Upper lobe of right lung (tissue), 1 donor: ENCODE data around the gene HOXB6. TPM values are rescaled to one million over a fixed set of nuclear protein-coding genes. Genes with fewer than 3 reads are reported as not detected.
A peak's percentile ranks its signal among the peaks of the same experiment; 100 is the strongest.

Experiments used
- ATAC-seq: fragments of 200-7000 bp; cut with Tn5 transposase; one replicate; pipeline ENCODE4 v1.9.1; 2020; ENCODE audit warnings: mild to moderate bottlenecking, moderate library complexity
- DNase-seq: peaks from one replicate; pipeline ENCODE4 v3.0.0-alpha.2; 2020
- H3K27ac ChIP-seq: fragments of 200-600 bp; one replicate; pipeline ENCODE4 v1.8.0; 2022
- H3K27me3 ChIP-seq: fragments of 200-600 bp; one replicate; pipeline ENCODE4 v1.8.0; 2022; ENCODE audit warnings: mild to moderate bottlenecking
- H3K36me3 ChIP-seq: fragments of 200-600 bp; one replicate; pipeline ENCODE4 v1.8.0; 2022
- H3K4me1 ChIP-seq: fragments of 200-600 bp; one replicate; pipeline ENCODE4 v1.8.0; 2022
- H3K4me3 ChIP-seq: fragments of 200-600 bp; one replicate; pipeline ENCODE4 v1.8.0; 2022; ENCODE audit warnings: mild to moderate bottlenecking
- H3K9me3 ChIP-seq: fragments of 200-600 bp; one replicate; pipeline ENCODE4 v1.8.0; 2022
- CTCF ChIP-seq: fragments of 200-600 bp; IDR thresholded peaks from one replicate; pipeline ENCODE4 v1.8.0; 2022; ENCODE audit warnings: antibody characterized with exemption
- intact Hi-C: fragments of 100-400 bp; cut with DNase I; formaldehyde crosslinking; loops from one replicate; pipeline ENCODE4 v1.11.0; 2022
- total RNA-seq: library from RNA; stranded (reverse); fragmentation: NEBNext Ultra II Directional; extraction: Animal tissue kit (Norgen Biotek cat#: 25700); gene quantifications from one replicate; pipeline ENCODE4 v1.2.1, GENCODE V29; 2021
- donor health status: DM: no; HTN: yes; CAD: no; lungs with severe emphysema.

HOXB6 gene
- total RNA-seq, 1 donor from 2014 or later, result 4.9 TPM

DNA sequence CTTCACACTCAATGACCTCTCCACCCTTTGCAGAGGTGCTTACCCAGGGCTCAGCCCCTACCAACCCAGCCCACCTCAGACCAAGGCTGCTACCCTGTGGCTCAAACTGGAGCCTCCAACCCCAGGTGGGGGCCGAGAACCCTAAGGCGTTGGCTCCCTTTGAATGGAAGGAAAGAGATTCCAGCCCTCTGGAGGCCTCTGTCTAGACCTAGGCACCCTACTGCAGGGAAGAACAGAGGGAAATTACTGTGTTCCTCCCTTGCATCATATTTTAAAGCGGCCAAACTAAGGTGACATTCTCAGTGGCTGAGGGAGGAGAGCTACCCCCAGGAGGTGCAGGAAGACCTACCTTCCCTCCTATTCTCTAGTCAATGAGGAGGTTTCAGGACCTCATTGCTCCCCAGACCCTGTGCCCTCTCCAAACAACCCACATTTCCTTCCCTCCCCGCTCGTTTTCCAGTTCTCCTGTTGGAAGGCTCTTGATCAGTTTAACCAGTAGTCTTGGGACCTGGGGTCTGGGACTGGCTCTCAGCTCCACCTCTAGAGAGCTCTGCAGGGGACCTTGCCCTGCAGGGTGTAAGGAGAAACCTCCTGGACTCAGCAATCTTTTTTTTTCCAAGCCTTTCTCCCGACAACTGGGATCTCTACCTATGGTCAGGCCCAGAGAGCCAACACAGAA, 15.8 kb upstream of the HOXB6 start:
- TF ChIP-seq CTCF, result no peak
- intact Hi-C loops, result loop anchor here (10.0 kb wide), 1 partner anchor 306 kb away; no protein-coding TSS in a partner anchor
- Histone ChIP-seq H3K4me1 (peaks cover 10% of the 10 kb centered on the region), H3K27me3 (peaks cover 100% of the 10 kb centered on the region), H3K9me3 (no peaks in the 10 kb centered on the region), H3K36me3 (no peaks in the 10 kb centered on the region), H3K4me3 (no peak overlapping the region), H3K27ac (no peak overlapping the region)
- DNase-seq (no peak), ATAC-seq (no peak)

DNA sequence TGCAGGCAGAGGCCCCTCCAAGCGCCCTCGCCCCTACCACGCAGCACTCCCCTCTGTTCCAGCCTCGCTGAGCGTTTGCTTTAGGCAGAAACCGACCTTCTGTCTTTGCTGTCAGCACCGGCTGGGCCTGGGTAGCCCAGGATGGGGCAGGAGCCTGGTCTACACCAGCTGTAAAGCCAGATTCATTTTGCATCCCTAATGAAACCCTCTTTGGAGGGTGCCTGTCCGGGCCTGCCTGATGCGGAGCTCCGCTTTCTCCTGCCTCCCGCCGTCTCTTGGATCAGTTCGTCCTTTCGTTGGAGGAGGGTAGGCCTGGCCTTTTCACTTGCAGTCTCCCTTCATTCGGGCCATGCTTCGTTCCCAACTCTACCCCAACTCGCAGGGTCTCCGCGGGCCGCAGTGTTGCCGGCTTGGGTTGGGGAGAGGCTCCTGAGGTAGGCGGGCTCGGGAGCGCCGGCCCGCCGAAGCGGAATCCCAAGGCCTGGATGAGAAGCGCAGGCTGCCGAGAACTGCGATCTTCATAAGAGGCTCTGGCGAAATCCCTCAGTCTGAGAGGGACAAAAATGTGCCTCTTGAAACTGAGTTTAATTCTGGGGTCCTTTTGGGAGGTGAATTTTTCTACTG, 15.2 kb upstream of the HOXB6 start:
- no peak for ATAC-seq
- TF ChIP-seq CTCF, result no peak
- Histone ChIP-seq H3K4me1 (peaks cover 3% of the 10 kb centered on the region), H3K27me3 (peaks cover 100% of the 10 kb centered on the region), H3K4me3 (no peak overlapping the region), H3K27ac (no peak overlapping the region), H3K9me3 (no peaks in the 10 kb centered on the region), H3K36me3 (no peaks in the 10 kb centered on the region)
- no peak for DNase-seq
- intact Hi-C loops, result loop anchor here (10.0 kb wide), 2 partner anchors 275 to 305 kb away; no protein-coding TSS in a partner anchor

- no peak overlapping the region for H3K4me3 ChIP-seq
- H3K4me1 ChIP-seq, result peaks cover 3% of the 10 kb centered on the region
- no peaks in the 10 kb centered on the region for H3K36me3 ChIP-seq
- peaks cover 100% of the 10 kb centered on the region for H3K27me3 ChIP-seq
- no peak overlapping the region for H3K27ac ChIP-seq
- DNase-seq (peak; percentile 92), ATAC-seq (peak; percentile 95)
- intact Hi-C loops, result loop anchor here (10.0 kb wide), 1 partner anchor 274 kb away; no protein-coding TSS in a partner anchor
- no peaks in the 10 kb centered on the region for H3K9me3 ChIP-seq
- peak; percentile 98 for TF ChIP-seq CTCF
These were observed 13.6 kb upstream of the HOXB6 start for GRCh38 chr17:48618256-48618896.

DNA sequence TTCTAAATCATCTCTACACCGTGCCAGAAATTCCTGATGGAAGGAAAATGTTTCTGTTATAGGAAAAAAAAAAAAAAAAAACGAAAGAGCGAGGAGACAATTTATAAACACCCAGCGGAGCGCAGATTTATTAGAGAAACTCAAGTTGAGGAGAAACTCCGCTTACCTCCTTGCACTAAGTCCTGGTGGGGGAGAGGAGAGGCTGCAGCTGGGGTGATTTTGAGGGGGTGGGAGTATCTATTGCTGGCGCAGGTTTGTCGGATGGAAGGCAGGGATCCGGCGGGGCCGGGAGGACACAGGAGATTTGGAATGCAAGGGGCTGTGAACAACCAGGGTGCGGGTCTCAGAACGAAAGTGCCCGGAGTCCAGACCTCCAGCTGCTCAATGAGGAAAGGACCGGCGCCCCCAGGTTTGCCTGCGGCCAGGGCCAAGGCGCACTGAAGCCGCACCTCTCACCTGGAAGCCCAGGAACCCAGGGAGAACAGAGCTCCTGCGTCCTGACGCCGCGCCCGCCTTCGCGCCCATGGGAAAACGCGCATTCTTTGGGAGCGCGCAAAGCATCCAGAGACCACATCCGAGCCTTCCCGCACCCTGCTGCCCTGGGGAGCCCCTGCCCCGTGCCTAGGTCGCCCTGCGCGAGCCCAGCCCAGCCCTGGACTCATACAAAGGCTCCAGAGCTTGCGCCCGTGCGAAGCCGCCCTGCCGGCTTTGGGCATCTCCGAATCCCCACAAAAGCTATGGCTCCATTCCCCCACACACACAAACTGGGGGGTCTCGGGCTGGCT, 12.9 kb upstream of the HOXB6 start:
- no peak overlapping the region for H3K27ac ChIP-seq

More for the DNA sequence above, 12.9 kb upstream of the HOXB6 start:
- no peak for TF ChIP-seq CTCF
- DNase-seq (no peak), ATAC-seq (no peak)
- H3K36me3 ChIP-seq, result no peaks in the 10 kb centered on the region
- peaks cover 96% of the 10 kb centered on the region for H3K27me3 ChIP-seq
- H3K9me3 ChIP-seq, result no peaks in the 10 kb centered on the region
- H3K4me1 ChIP-seq, result peaks cover 5% of the 10 kb centered on the region
- intact Hi-C loops, result loop anchor here (10.0 kb wide), 1 partner anchor 273 kb away; no protein-coding TSS in a partner anchor
- H3K4me3 ChIP-seq, result no peak overlapping the region
